Stimulated activated CD4-positive, alpha-beta T cell treated with anti-CD3 and anti-CD28 coated beads, TNF-alpha, amount 100 ng/mL, for 1 hour (primary cell): ENCODE measurements around the gene QPRT.
"Not testable (repeated sequence)": the region's sequence is repeated elsewhere in the genome, so short reads cannot be mapped to it uniquely, and the experiment has no call there.

Source experiments
- DNase-seq, 3 donors: peaks; one replicate each; pipeline ENCODE4 v3.0.0-alpha.2; 2020; ENCODE audit warnings: low read depth in 3 of 3, low spot score in 1 of 3

QPRT gene

GRCh38 chr16:29662729-29663015 is 16.3 kb upstream of the QPRT start:
- DNase-seq: no peak

- DNase-seq: no peak
Measured at GRCh38 chr16:29663016-29663806, 15.8 kb upstream of the QPRT start, which contains the start of gene SPN. SPN (plus strand) TSS chr16:29663247; CDS start chr16:29663729, 482 bp downstream.

GRCh38 chr16:29663807-29664090 is 15.2 kb upstream of the QPRT start:
- DNase-seq: no peak

- no peak for DNase-seq
Measured at GRCh38 chr16:29664091-29664921, 14.7 kb upstream of the QPRT start.

GRCh38 chr16:29665294-29666077 is 13.5 kb upstream of the QPRT start:
- no peak for DNase-seq

- DNase-seq: not testable (repeated sequence)
Measured at GRCh38 chr16:29667322-29667610, 11.7 kb upstream of the QPRT start.

GRCh38 chr16:29667755-29668154 is 11.2 kb upstream of the QPRT start:
- no peak for DNase-seq

- DNase-seq: no peak
Measured at GRCh38 chr16:29668267-29668666, 10.7 kb upstream of the QPRT start.

- no peak for DNase-seq
Measured at GRCh38 chr16:29673501-29673900, 5.5 kb upstream of the QPRT start.

- no peak for DNase-seq
Measured at GRCh38 chr16:29674188-29674587, 4.8 kb upstream of the QPRT start.

- no peak for DNase-seq
Measured at GRCh38 chr16:29675811-29676643, 3.0 kb upstream of the QPRT start.

GRCh38 chr16:29676989-29677785 is 1.8 kb upstream of the QPRT start:
- DNase-seq: no peak

- DNase-seq: no peak
Measured at GRCh38 chr16:29680180-29680598, 1.2 kb downstream of the QPRT start.

- no peak for DNase-seq
Measured at GRCh38 chr16:29683543-29684090, 4.6 kb downstream of the QPRT start.

GRCh38 chr16:29684679-29685078 is 5.7 kb downstream of the QPRT start:
- DNase-seq: no peak

GRCh38 chr16:29686740-29687332 is 7.9 kb downstream of the QPRT start:
- no peak for DNase-seq

- no peak for DNase-seq
Measured at GRCh38 chr16:29687755-29688154, 8.8 kb downstream of the QPRT start.

GRCh38 chr16:29688172-29688571 is 9.2 kb downstream of the QPRT start:
- DNase-seq: no peak

- DNase-seq: not testable (repeated sequence)
Measured at GRCh38 chr16:29689490-29690351, 10.7 kb downstream of the QPRT start.
